ENCODE results near the gene LGR4. TPM values are rescaled to one million over a fixed set of nuclear protein-coding genes. Genes with fewer than 3 reads are reported as not detected.
A peak's percentile ranks its signal among the peaks of the same experiment; 100 is the strongest.

The LGR4 gene
- total RNA-seq, 1 donor from 2014 or later = 39.6 TPM

- Mint-ChIP-seq H3K4me1 (ENCODE audit: unreplicated experiment) (peaks cover 52% of the 10 kb centered on the region), H3K27ac (peak overlapping the region; percentile 70), H3K36me3 (no peaks in the 10 kb centered on the region), H3K9me3 (no peaks in the 10 kb centered on the region), H3K27me3 (no peaks in the 10 kb centered on the region), H3K4me3 (no peak overlapping the region)
- no peak for TF ChIP-seq CTCF (conservative IDR thresholded peaks at IDR 0.05)
- DNase-seq (ENCODE audit: extremely low spot score, unreplicated experiment) = no peak
Observed at GRCh38 chr11:27462543-27462942, 10.0 kb downstream of the LGR4 start.

GRCh38 chr11:27460158-27460978, 12.2 kb downstream of the LGR4 start:
- H3K27me3 Mint-ChIP-seq = no peaks in the 10 kb centered on the region
- no peak for DNase-seq (ENCODE audit: extremely low spot score, unreplicated experiment)
- no peaks in the 10 kb centered on the region for H3K9me3 Mint-ChIP-seq
- peaks cover 62% of the 10 kb centered on the region for H3K4me1 Mint-ChIP-seq (ENCODE audit: unreplicated experiment)
- H3K36me3 Mint-ChIP-seq = peaks cover 4% of the 10 kb centered on the region
- peak overlapping the region; percentile 38 for H3K27ac Mint-ChIP-seq
- no peak for TF ChIP-seq CTCF (conservative IDR thresholded peaks at IDR 0.05)
- peak overlapping the region; percentile 14 for H3K4me3 Mint-ChIP-seq

GRCh38 chr11:27459191-27459590, 13.4 kb downstream of the LGR4 start:
- no peak for TF ChIP-seq CTCF (conservative IDR thresholded peaks at IDR 0.05)
- no peak overlapping the region for H3K4me3 Mint-ChIP-seq
- H3K4me1 Mint-ChIP-seq (ENCODE audit: unreplicated experiment) = peaks cover 53% of the 10 kb centered on the region
- peaks cover 4% of the 10 kb centered on the region for H3K36me3 Mint-ChIP-seq
- no peak for DNase-seq (ENCODE audit: extremely low spot score, unreplicated experiment)
- H3K9me3 Mint-ChIP-seq = no peaks in the 10 kb centered on the region
- H3K27ac Mint-ChIP-seq = no peak overlapping the region
- no peaks in the 10 kb centered on the region for H3K27me3 Mint-ChIP-seq

GRCh38 chr11:27458182-27458581, 14.4 kb downstream of the LGR4 start:
- Mint-ChIP-seq H3K4me3 (no peak overlapping the region), H3K27ac (no peak overlapping the region), H3K27me3 (no peaks in the 10 kb centered on the region), H3K9me3 (no peaks in the 10 kb centered on the region), H3K4me1 (ENCODE audit: unreplicated experiment) (peaks cover 46% of the 10 kb centered on the region), H3K36me3 (peaks cover 8% of the 10 kb centered on the region)
- no peak for TF ChIP-seq CTCF (conservative IDR thresholded peaks at IDR 0.05)
- no peak for DNase-seq (ENCODE audit: extremely low spot score, unreplicated experiment)

GRCh38 chr11:27456795-27457329, 15.7 kb downstream of the LGR4 start:
- Mint-ChIP-seq H3K4me1 (ENCODE audit: unreplicated experiment) (peaks cover 51% of the 10 kb centered on the region), H3K9me3 (no peaks in the 10 kb centered on the region), H3K27ac (peak overlapping the region; percentile 33), H3K36me3 (peaks cover 8% of the 10 kb centered on the region), H3K4me3 (no peak overlapping the region), H3K27me3 (no peaks in the 10 kb centered on the region)
- TF ChIP-seq CTCF (conservative IDR thresholded peaks at IDR 0.05) = no peak
- DNase-seq (ENCODE audit: extremely low spot score, unreplicated experiment) = no peak

Measured in type B pancreatic cell (in vitro differentiated cells).